HL-60/S4 treated with phorbol 12-myristate 13-acetate at 8.2 ng/mL for 4 days and 3 days (cell line): ENCODE data around the gene CTRB1.
"Not testable (repeated sequence)": the region's sequence is repeated elsewhere in the genome, so short reads cannot be mapped to it uniquely, and the experiment has no call there.

ENCODE experiments used
- in situ Hi-C: fragments of 300-500 bp; cut with MboI; formaldehyde crosslinking; loops from 2 replicates; pipeline ENCODE4 v1.15.0; 2022; ENCODE audit warnings: low sequenced_read_pairs

The CTRB1 gene

GRCh38 chr16:75265911-75266701 is 47.3 kb downstream of the CTRB1 start:
- in situ Hi-C loops = no loop called here

- in situ Hi-C loops = no loop called here
Measured at GRCh38 chr16:75266738-75267630, 48.2 kb downstream of the CTRB1 start.

GRCh38 chr16:75267631-75268264 is 49.0 kb downstream of the CTRB1 start:
- in situ Hi-C loops = no loop called here

GRCh38 chr16:75269358-75269757 is 50.6 kb downstream of the CTRB1 start:
- in situ Hi-C loops = not testable (repeated sequence)

- in situ Hi-C loops = no loop called here
Measured at GRCh38 chr16:75271441-75272096, 52.8 kb downstream of the CTRB1 start.

GRCh38 chr16:75272097-75272551 is 53.3 kb downstream of the CTRB1 start:
- in situ Hi-C loops = no loop called here

GRCh38 chr16:75272629-75273028 is 53.8 kb downstream of the CTRB1 start:
- in situ Hi-C loops = not testable (repeated sequence)

- in situ Hi-C loops = no loop called here
Measured at GRCh38 chr16:75273054-75273925, 54.5 kb downstream of the CTRB1 start.
